ENCODE data around the gene VKORC1. TPM values are rescaled to one million over a fixed set of nuclear protein-coding genes. Genes with fewer than 3 reads are reported as not detected.

The VKORC1 gene
- polyA plus RNA-seq, 3 donors = 59.2 to 113 (median 91.2) TPM

DNA sequence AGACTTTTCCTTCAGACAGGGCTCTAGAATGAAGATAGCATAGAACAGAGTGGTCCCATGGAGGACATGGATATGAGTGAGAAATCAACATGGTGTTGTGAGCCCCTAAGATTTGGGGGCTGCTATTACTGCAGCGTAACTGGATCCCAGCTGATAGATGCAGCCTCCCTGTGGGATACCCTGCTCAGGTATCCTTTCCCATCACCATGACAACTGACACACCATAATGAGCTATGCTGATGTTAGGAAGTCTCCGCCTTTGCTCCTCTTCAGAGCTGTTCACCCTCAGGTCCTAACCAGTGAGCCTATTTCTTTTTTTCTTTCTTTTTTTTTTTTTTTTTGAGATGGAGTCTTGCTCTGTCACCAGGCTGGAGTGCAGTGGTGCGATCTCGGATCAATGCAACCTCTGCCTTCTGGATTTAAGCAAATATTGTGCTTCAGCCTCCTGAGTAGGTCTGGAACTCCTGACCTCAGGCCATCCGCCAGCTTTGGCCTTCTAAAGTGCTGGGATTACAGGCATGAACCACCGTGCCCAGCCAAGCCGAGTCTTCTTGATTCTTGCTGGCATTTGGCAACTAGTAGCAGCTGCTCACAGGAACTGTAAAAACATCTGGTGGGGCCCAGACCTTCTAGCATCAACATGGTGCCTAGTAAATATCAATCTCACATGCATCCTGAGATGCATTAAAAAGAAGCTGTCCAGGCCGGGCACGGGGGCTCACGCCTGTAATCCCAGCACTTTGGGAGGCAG lies 44.1 kb downstream of the VKORC1 start:
- H3K27ac ChIP-seq (ENCODE audit: low read depth in 1 of 2, low read length in 2 of 2) = no peak overlapping the region
- 86% methylated on average over 6 of the region's 10 CpGs for WGBS (ENCODE audit: insufficient coverage)
- H2AFZ ChIP-seq (ENCODE audit: insufficient read depth, low read depth, low read length, poor library complexity, severe bottlenecking) = no peak overlapping the region
- peaks cover 12 to 17% of the 10 kb centered on the region in 2 donors for H3K4me1 ChIP-seq (ENCODE audit: control insufficient read depth in 1 of 2, insufficient read depth in 2 of 2, low read length in 2 of 2)
- no peaks in the 10 kb centered on the region for H3K36me3 ChIP-seq (replicated peaks in 1 of 2; ENCODE audit: control insufficient read depth in 1 of 2, insufficient read depth in 2 of 2, low read length in 2 of 2)
- no peak overlapping the region for H3K4me2 ChIP-seq (replicated peaks; ENCODE audit: extremely low read depth, low read length, poor library complexity, severe bottlenecking)
- H3K9me3 Mint-ChIP-seq = peaks cover 0 to 4% (median 0%) of the 10 kb centered on the region in 7 donors
- no peak overlapping the region for H3K4me3 ChIP-seq (replicated peaks in 1 of 3; ENCODE audit: low read depth in 2 of 3, low read length in 3 of 3)
- H3K9ac ChIP-seq (ENCODE audit: insufficient read depth, low read length, poor library complexity, severe bottlenecking) = no peak overlapping the region
- no peak for TF ChIP-seq CTCF (IDR thresholded peaks at IDR 0.05)
- no peaks in the 10 kb centered on the region for H4K20me1 ChIP-seq (ENCODE audit: insufficient read depth, low read length)
- peaks cover 0 to 4% (median 2%) of the 10 kb centered on the region in 3 donors for H3K27me3 Mint-ChIP-seq (ENCODE audit: low read depth in 3 of 3)
- no peak overlapping the region for H3K27ac Mint-ChIP-seq
- no peak overlapping the region for H3K4me3 Mint-ChIP-seq
- intact Hi-C loops (cut with micrococcal nuclease) = no loop called here
- H3K79me2 ChIP-seq (ENCODE audit: insufficient read depth, low read length) = no peaks in the 10 kb centered on the region
- peaks cover 24% of the 10 kb centered on the region for H3K4me1 Mint-ChIP-seq
- peaks cover 0 to 3% of the 10 kb centered on the region in 2 donors for H3K36me3 Mint-ChIP-seq
- no peak for DNase-seq
- no peaks in the 10 kb centered on the region for H3K9me3 ChIP-seq (replicated peaks in 1 of 2; ENCODE audit: control insufficient read depth in 1 of 2, insufficient read depth in 1 of 2, low read length in 2 of 2)
- no peaks in the 10 kb centered on the region for H3K27me3 ChIP-seq (ENCODE audit: control insufficient read depth in 2 of 2, insufficient read depth in 2 of 2, low read length in 2 of 2)

- H3K4me3 ChIP-seq (replicated peaks in 1 of 3; ENCODE audit: low read depth in 2 of 3, low read length in 3 of 3) = no peak overlapping the region
- intact Hi-C loops (cut with micrococcal nuclease) = no loop called here
- H4K20me1 ChIP-seq (ENCODE audit: insufficient read depth, low read length) = no peaks in the 10 kb centered on the region
- H3K9ac ChIP-seq (ENCODE audit: insufficient read depth, low read length, poor library complexity, severe bottlenecking) = no peak overlapping the region
- no peaks in the 10 kb centered on the region for H3K27me3 ChIP-seq (ENCODE audit: control insufficient read depth in 2 of 2, insufficient read depth in 2 of 2, low read length in 2 of 2)
- H3K4me1 Mint-ChIP-seq = peaks cover 14% of the 10 kb centered on the region
- H3K4me3 Mint-ChIP-seq = no peak overlapping the region
- DNase-seq = no peak
- TF ChIP-seq CTCF (IDR thresholded peaks at IDR 0.05) = no peak
- H3K9me3 Mint-ChIP-seq = peaks cover 0 to 3% (median 1%) of the 10 kb centered on the region in 7 donors
- no CpG with 5 or more reads among the region's 4 CpGs for WGBS (ENCODE audit: insufficient coverage)
- no peak overlapping the region for H3K27ac Mint-ChIP-seq
- H3K4me2 ChIP-seq (replicated peaks; ENCODE audit: extremely low read depth, low read length, poor library complexity, severe bottlenecking) = no peak overlapping the region
- H3K79me2 ChIP-seq (ENCODE audit: insufficient read depth, low read length) = no peaks in the 10 kb centered on the region
- H3K4me1 ChIP-seq (ENCODE audit: control insufficient read depth in 1 of 2, insufficient read depth in 2 of 2, low read length in 2 of 2) = peaks cover 6 to 7% of the 10 kb centered on the region in 2 donors
- peaks cover 38 to 44% of the 10 kb centered on the region in 2 donors for H3K36me3 ChIP-seq (replicated peaks in 1 of 2; ENCODE audit: control insufficient read depth in 1 of 2, insufficient read depth in 2 of 2, low read length in 2 of 2)
- H3K27ac ChIP-seq (ENCODE audit: low read depth in 1 of 2, low read length in 2 of 2) = no peak overlapping the region
- no peaks in the 10 kb centered on the region for H3K9me3 ChIP-seq (replicated peaks in 1 of 2; ENCODE audit: control insufficient read depth in 1 of 2, insufficient read depth in 1 of 2, low read length in 2 of 2)
- no peak overlapping the region for H2AFZ ChIP-seq (ENCODE audit: insufficient read depth, low read depth, low read length, poor library complexity, severe bottlenecking)
- peaks cover 0 to 2% (median 0%) of the 10 kb centered on the region in 3 donors for H3K27me3 Mint-ChIP-seq (ENCODE audit: low read depth in 3 of 3)
- peaks cover 37 to 45% of the 10 kb centered on the region in 2 donors for H3K36me3 Mint-ChIP-seq
These were observed 50.6 kb downstream of the VKORC1 start for GRCh38 chr16:31043898-31044481.
